DOHH2 (cell line): ENCODE data around the gene UBAC2.

Source experiments
- H3F3A ChIP-seq: fragments of 200-600 bp; sonication (generic), shearing (Covaris generic); 2 replicates; pipeline ENCODE4 v1.6.0; 2016; ENCODE audit warnings: antibody characterized with exemption, mild to moderate bottlenecking; ENCODE audit not compliant: control insufficient read depth, insufficient read depth
- H3K27ac ChIP-seq: fragments of 200-600 bp; sonication (generic); 2 replicates; pipeline ENCODE4 v1.5.1; 2014; ENCODE audit warnings: low read depth, mild to moderate bottlenecking, low read length, moderate library complexity
- H3K27me3 ChIP-seq: fragments of 200-600 bp; sonication (generic); 2 replicates; pipeline ENCODE4 v1.6.1; 2014; ENCODE audit warnings: mild to moderate bottlenecking, low read length, mixed read lengths; ENCODE audit not compliant: control insufficient read depth
- H3K36me3 ChIP-seq: fragments of 200-600 bp; sonication (generic); 2 replicates; pipeline ENCODE4 v1.6.1; 2014; ENCODE audit warnings: mild to moderate bottlenecking, low read length, moderate library complexity, mixed read lengths; ENCODE audit not compliant: control insufficient read depth
- H3K4me1 ChIP-seq: fragments of 200-600 bp; sonication (generic); 2 replicates; pipeline ENCODE4 v1.6.1; 2014; ENCODE audit warnings: mild to moderate bottlenecking, low read length, mixed read lengths; ENCODE audit not compliant: control insufficient read depth
- H3K4me2 ChIP-seq: fragments of 200-600 bp; sonication (generic); 2 replicates; pipeline ENCODE4 v1.6.0; 2014; ENCODE audit warnings: mild to moderate bottlenecking, low read length, moderate library complexity
- H3K4me3 ChIP-seq: fragments of 200-600 bp; sonication (generic); 2 replicates; pipeline ENCODE4 v1.5.1; 2014; ENCODE audit warnings: mild to moderate bottlenecking, low read length, mixed read lengths
- H3K79me2 ChIP-seq: fragments of 200-600 bp; sonication (generic); 2 replicates; pipeline ENCODE4 v1.6.1; 2014; ENCODE audit warnings: mild to moderate bottlenecking, low read length, mixed read lengths; ENCODE audit not compliant: control insufficient read depth
- H3K9me2 ChIP-seq: fragments of 200-600 bp; sonication (generic); replicated peaks from 2 replicates; pipeline ENCODE4 v1.6.1; 2014; ENCODE audit warnings: mild to moderate bottlenecking, low read length, mixed read lengths; ENCODE audit not compliant: control insufficient read depth
- H3K9me3 ChIP-seq: fragments of 200-600 bp; sonication (generic); 2 replicates; pipeline ENCODE4 v1.6.1; 2014; ENCODE audit warnings: antibody characterized with exemption, low read length, mixed read lengths; ENCODE audit not compliant: control insufficient read depth, insufficient read depth
- H4K20me1 ChIP-seq: fragments of 200-600 bp; sonication (generic); 2 replicates; pipeline ENCODE4 v1.6.0; 2014; ENCODE audit warnings: low read depth, mild to moderate bottlenecking, antibody characterized with exemption, low read length, moderate library complexity; ENCODE audit not compliant: control insufficient read depth, insufficient read depth
- EZH2phosphoT487 ChIP-seq: fragments of 200-600 bp; sonication (generic); IDR thresholded peaks from 2 replicates; pipeline ENCODE4 v1.6.1; 2017; ENCODE audit warnings: borderline replicate concordance, mild to moderate bottlenecking, antibody characterized with exemption, low read length, moderate library complexity, mixed read lengths
- TF ChIP-seq, protein P1 (sequence below): fragments of 200-600 bp; sonication (generic); IDR thresholded peaks from one replicate; pipeline ENCODE4 v1.5.1; 2014; ENCODE audit warnings: antibody characterized with exemption, mild to moderate bottlenecking, low read depth, low read length; ENCODE audit not compliant: poor library complexity, severe bottlenecking

UBAC2 gene

DNA sequence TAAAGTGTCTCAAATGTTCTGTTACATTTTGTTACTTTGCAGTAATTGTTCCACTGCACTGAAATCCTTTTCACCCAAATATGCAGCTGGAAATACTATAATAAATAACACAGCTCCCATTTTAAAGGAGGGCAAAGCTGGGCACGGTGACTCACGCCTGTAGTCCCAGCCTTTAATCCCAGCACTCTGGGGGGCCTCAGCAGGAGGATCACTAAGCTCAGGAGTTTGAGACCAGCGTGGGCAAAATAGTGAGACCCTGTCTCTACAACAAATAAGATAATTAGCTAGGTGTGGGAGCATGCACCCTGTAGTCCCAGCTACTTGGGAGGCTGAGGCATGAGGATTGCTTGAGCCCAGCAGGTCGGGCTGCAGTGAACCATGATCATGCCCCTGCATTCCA, 7.5 kb upstream of the UBAC2 start:
- Histone ChIP-seq H3K4me2 (no peak overlapping the region), H3K79me2 (no peaks in the 10 kb centered on the region), H3K4me1 (peaks cover 13% of the 10 kb centered on the region), H3K27ac (no peak overlapping the region), H3K9me3 (no peaks in the 10 kb centered on the region), H3K9me2 (no peaks in the 10 kb centered on the region), H3K27me3 (no peaks in the 10 kb centered on the region), H3K4me3 (no peak overlapping the region), H3F3A (peaks cover 3% of the 10 kb centered on the region; the same call in 1 of the 2 replicates), H3K36me3 (no peaks in the 10 kb centered on the region), H4K20me1 (no peaks in the 10 kb centered on the region)
- TF ChIP-seq EZH2phosphoT487: no peak
- TF ChIP-seq, protein P1, sequence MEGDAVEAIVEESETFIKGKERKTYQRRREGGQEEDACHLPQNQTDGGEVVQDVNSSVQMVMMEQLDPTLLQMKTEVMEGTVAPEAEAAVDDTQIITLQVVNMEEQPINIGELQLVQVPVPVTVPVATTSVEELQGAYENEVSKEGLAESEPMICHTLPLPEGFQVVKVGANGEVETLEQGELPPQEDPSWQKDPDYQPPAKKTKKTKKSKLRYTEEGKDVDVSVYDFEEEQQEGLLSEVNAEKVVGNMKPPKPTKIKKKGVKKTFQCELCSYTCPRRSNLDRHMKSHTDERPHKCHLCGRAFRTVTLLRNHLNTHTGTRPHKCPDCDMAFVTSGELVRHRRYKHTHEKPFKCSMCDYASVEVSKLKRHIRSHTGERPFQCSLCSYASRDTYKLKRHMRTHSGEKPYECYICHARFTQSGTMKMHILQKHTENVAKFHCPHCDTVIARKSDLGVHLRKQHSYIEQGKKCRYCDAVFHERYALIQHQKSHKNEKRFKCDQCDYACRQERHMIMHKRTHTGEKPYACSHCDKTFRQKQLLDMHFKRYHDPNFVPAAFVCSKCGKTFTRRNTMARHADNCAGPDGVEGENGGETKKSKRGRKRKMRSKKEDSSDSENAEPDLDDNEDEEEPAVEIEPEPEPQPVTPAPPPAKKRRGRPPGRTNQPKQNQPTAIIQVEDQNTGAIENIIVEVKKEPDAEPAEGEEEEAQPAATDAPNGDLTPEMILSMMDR: no peak

GRCh38 chr13:99196466-99197116, 4.1 kb upstream of the UBAC2 start:
- Histone ChIP-seq H3K9me3 (no peaks in the 10 kb centered on the region), H3K36me3 (peaks cover 5% of the 10 kb centered on the region; the same call in 1 of the 2 replicates), H3K27ac (no peak overlapping the region), H3K9me2 (no peaks in the 10 kb centered on the region), H3K4me1 (peaks cover 16% of the 10 kb centered on the region), H3K4me3 (no peak overlapping the region), H3K79me2 (peaks cover 27% of the 10 kb centered on the region), H3K4me2 (no peak overlapping the region), H4K20me1 (no peaks in the 10 kb centered on the region), H3K27me3 (no peaks in the 10 kb centered on the region), H3F3A (peaks cover 3% of the 10 kb centered on the region; the same call in 1 of the 2 replicates)
- TF ChIP-seq EZH2phosphoT487: no peak
- TF ChIP-seq, protein P1: peak; percentile 38

DNA sequence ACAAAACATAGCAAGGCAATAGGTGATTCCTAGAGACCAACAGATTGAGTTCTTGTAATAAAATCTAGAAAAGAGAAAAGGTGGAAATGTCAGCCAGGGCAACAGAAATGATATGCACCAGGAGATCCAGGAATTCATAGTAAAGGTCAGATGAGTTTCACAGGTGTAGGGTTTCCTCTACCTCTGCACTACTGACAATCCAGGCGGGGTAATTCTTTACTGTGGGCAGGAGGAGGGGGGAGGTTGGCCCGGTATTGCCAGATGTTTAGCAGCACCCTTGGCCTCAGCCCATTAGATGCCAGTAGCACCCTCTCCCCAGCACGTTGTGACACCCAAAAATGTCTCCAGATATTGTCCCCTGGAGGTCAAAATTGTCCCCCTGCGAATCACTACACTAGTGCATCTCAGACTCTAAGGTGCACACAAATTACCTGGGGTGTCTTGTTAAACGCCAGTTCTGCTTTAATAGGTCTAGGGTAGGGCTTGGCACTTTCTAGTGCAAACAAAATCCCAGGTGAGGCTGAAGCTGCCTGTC, 3.5 kb upstream of the UBAC2 start:
- no peak overlapping the region for H3K4me3 ChIP-seq
- peaks cover 2% of the 10 kb centered on the region; the same call in 1 of the 2 replicates for H4K20me1 ChIP-seq
- no peaks in the 10 kb centered on the region for H3K27me3 ChIP-seq
- peaks cover 3% of the 10 kb centered on the region; the same call in 1 of the 2 replicates for H3F3A ChIP-seq
- H3K36me3 ChIP-seq: peaks cover 5% of the 10 kb centered on the region; the same call in 1 of the 2 replicates
- H3K9me3 ChIP-seq: no peaks in the 10 kb centered on the region
- H3K4me1 ChIP-seq: peaks cover 14% of the 10 kb centered on the region
- no peak overlapping the region for H3K4me2 ChIP-seq
- H3K79me2 ChIP-seq: peaks cover 32% of the 10 kb centered on the region
- no peak overlapping the region for H3K27ac ChIP-seq
- no peak for TF ChIP-seq EZH2phosphoT487
- TF ChIP-seq, protein P1: no peak
- no peaks in the 10 kb centered on the region for H3K9me2 ChIP-seq
